ENCODE measurements around the gene TTC9C. TPM values are rescaled to one million over a fixed set of nuclear protein-coding genes. Genes with fewer than 3 reads are reported as not detected.

TTC9C gene
- total RNA-seq, 1 experiment from 2014 or later, result 48.7 TPM

GRCh38 chr11:62707277-62707861 is 20.9 kb upstream of the TTC9C start, which contains the start of the genes BSCL2 and GNG3 (continued):
- TF ChIP-seq ARID4B (CRISPR knock-in tag; IDR thresholded peaks at IDR 0.05; ENCODE audit: borderline replicate concordance) (peak; percentile 92; the same call in 1 of the 2 replicates), FOXK1 (CRISPR knock-in tag; IDR thresholded peaks at IDR 0.05) (peak; percentile 87), CBFB (CRISPR knock-in tag; IDR thresholded peaks at IDR 0.05; ENCODE audit: low read depth) (peak; percentile 75; the same call in 1 of the 2 replicates), E2F5 (CRISPR knock-in tag; IDR thresholded peaks at IDR 0.05) (0 out of 2 replicates have a peak, but pooled peaks have one; percentile 29), SP1 (CRISPR knock-in tag; conservative IDR thresholded peaks at IDR 0.05) (peak; percentile 90), TCF7 (CRISPR knock-in tag; IDR thresholded peaks at IDR 0.05; ENCODE audit: low read depth) (no peak), ZNF263 (CRISPR knock-in tag; IDR thresholded peaks at IDR 0.05; ENCODE audit: low read depth) (no peak), FOXP1 (CRISPR knock-in tag; IDR thresholded peaks at IDR 0.05; ENCODE audit: borderline replicate concordance) (peak; percentile 46; the same call in 1 of the 2 replicates), ZNF121 (CRISPR knock-in tag; IDR thresholded peaks at IDR 0.05) (peak; percentile 45; the same call in 1 of the 2 replicates), TP53 (CRISPR knock-in tag; IDR thresholded peaks at IDR 0.05) (peak; percentile 42; the same call in 1 of the 2 replicates), ZNF671 (CRISPR knock-in tag; IDR thresholded peaks at IDR 0.05) (no peak)
- TF ChIP-seq, protein P1, sequence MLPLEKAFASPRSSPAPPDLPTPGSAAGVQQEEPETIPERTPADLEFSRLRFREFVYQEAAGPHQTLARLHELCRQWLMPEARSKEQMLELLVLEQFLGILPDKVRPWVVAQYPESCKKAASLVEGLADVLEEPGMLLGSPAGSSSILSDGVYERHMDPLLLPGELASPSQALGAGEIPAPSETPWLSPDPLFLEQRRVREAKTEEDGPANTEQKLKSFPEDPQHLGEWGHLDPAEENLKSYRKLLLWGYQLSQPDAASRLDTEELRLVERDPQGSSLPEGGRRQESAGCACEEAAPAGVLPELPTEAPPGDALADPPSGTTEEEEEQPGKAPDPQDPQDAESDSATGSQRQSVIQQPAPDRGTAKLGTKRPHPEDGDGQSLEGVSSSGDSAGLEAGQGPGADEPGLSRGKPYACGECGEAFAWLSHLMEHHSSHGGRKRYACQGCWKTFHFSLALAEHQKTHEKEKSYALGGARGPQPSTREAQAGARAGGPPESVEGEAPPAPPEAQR (CRISPR knock-in tag; IDR thresholded peaks at IDR 0.05), result no peak
- TF ChIP-seq, protein P2, sequence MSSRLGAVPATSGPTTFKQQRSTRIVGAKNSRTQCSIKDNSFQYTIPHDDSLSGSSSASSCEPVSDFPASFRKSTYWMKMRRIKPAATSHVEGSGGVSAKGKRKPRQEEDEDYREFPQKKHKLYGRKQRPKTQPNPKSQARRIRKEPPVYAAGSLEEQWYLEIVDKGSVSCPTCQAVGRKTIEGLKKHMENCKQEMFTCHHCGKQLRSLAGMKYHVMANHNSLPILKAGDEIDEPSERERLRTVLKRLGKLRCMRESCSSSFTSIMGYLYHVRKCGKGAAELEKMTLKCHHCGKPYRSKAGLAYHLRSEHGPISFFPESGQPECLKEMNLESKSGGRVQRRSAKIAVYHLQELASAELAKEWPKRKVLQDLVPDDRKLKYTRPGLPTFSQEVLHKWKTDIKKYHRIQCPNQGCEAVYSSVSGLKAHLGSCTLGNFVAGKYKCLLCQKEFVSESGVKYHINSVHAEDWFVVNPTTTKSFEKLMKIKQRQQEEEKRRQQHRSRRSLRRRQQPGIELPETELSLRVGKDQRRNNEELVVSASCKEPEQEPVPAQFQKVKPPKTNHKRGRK (CRISPR knock-in tag; IDR thresholded peaks at IDR 0.05; ENCODE audit: borderline replicate concordance), result no peak
- TF ChIP-seq, protein P3, sequence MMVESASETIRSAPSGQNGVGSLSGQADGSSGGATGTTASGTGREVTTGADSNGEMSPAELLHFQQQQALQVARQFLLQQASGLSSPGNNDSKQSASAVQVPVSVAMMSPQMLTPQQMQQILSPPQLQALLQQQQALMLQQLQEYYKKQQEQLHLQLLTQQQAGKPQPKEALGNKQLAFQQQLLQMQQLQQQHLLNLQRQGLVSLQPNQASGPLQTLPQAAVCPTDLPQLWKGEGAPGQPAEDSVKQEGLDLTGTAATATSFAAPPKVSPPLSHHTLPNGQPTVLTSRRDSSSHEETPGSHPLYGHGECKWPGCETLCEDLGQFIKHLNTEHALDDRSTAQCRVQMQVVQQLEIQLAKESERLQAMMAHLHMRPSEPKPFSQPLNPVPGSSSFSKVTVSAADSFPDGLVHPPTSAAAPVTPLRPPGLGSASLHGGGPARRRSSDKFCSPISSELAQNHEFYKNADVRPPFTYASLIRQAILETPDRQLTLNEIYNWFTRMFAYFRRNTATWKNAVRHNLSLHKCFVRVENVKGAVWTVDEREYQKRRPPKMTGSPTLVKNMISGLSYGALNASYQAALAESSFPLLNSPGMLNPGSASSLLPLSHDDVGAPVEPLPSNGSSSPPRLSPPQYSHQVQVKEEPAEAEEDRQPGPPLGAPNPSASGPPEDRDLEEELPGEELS (CRISPR knock-in tag; IDR thresholded peaks at IDR 0.05), result no peak
- TF ChIP-seq, protein P4, sequence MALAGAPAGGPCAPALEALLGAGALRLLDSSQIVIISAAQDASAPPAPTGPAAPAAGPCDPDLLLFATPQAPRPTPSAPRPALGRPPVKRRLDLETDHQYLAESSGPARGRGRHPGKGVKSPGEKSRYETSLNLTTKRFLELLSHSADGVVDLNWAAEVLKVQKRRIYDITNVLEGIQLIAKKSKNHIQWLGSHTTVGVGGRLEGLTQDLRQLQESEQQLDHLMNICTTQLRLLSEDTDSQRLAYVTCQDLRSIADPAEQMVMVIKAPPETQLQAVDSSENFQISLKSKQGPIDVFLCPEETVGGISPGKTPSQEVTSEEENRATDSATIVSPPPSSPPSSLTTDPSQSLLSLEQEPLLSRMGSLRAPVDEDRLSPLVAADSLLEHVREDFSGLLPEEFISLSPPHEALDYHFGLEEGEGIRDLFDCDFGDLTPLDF (CRISPR knock-in tag; IDR thresholded peaks at IDR 0.05), result 0 out of 2 replicates have a peak, but pooled peaks have one; percentile 45
